ENCODE measurements around the gene FBXL13. TPM values are rescaled to one million over a fixed set of nuclear protein-coding genes. Genes with fewer than 3 reads are reported as not detected.
"Not testable (repeated sequence)": the region's sequence is repeated elsewhere in the genome, so short reads cannot be mapped to it uniquely, and the experiment has no call there.

The FBXL13 gene
- total RNA-seq, 1 experiment from 2014 or later: 2.5 TPM

DNA sequence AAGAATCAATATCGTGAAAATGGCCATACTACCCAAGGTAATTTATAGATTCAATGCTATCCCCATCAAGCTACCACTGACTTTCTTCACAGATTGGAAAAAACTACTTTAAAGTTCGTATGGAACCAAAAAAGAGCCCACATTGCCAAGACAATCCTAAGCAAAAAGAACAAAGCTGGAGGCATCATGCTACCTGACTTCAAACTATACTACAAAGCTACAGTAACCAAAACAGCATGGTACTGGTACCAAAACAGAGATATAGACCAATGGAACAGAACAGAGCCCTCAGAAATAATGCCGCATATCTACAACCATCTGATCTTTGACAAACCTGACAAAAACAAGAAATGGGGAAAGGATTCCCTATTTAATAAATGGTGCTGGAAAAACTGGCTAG, 53.7 kb downstream of the FBXL13 start:
- POLR2A ChIA-PET; intact Hi-C loops (cut with micrococcal nuclease; ENCODE audit: unreplicated experiment): not testable (repeated sequence)

DNA sequence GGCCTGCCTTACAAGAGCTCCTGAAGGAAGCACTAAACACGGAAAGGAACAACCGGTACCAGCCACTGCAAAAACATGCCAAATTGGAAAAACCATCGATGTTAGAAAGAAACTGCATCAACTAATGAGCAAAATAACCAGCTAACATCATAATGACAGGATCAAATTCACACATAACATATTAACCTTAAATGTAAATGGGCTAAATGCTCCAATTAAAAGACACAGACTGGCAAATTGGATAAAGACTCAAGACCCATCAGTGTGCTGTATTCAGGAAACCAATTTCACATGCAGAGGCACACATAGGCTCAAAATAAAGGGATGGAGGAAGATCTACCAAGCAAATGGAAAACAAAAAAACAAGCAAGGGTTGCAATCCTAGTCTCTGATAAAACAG, 56.3 kb downstream of the FBXL13 start:
- H3K27ac ChIP-seq (ENCODE audit: low read length); H3K4me3 ChIP-seq (ENCODE audit: low read depth in 2 of 2, low read length in 2 of 2); BruUV-seq (replicated peaks); intact Hi-C loops (cut with micrococcal nuclease; ENCODE audit: unreplicated experiment); POLR2A ChIA-PET; CTCF ChIA-PET; H3K36me3 ChIP-seq (ENCODE audit: control insufficient read depth, insufficient read depth, low read length); H3K9me3 ChIP-seq (ENCODE audit: control insufficient read depth, insufficient read depth, low read depth, low read length); DNase-seq (ENCODE audit: low read depth, low spot score); in situ Hi-C loops (cut with HindIII; ENCODE audit: low pct_unique_long_range_greater_than_20kb, low sequenced_read_pairs); ATAC-seq; H3K27me3 ChIP-seq (ENCODE audit: control insufficient read depth, insufficient read depth, low read length); H3K4me1 ChIP-seq (ENCODE audit: control insufficient read depth, insufficient read depth, low read length): not testable (repeated sequence)

More for the DNA sequence above, 53.7 kb downstream of the FBXL13 start:
- ATAC-seq; H3K4me1 ChIP-seq (ENCODE audit: control insufficient read depth, insufficient read depth, low read length); H3K9me3 ChIP-seq (ENCODE audit: control insufficient read depth, insufficient read depth, low read depth, low read length); H3K27me3 ChIP-seq (ENCODE audit: control insufficient read depth, insufficient read depth, low read length); H3K27ac ChIP-seq (ENCODE audit: low read length); H3K36me3 ChIP-seq (ENCODE audit: control insufficient read depth, insufficient read depth, low read length); in situ Hi-C loops (cut with HindIII; ENCODE audit: low pct_unique_long_range_greater_than_20kb, low sequenced_read_pairs); H3K4me3 ChIP-seq (ENCODE audit: low read depth in 2 of 2, low read length in 2 of 2); DNase-seq (ENCODE audit: low read depth, low spot score); BruUV-seq (replicated peaks): not testable (repeated sequence)
- CTCF ChIA-PET: interaction anchor here (0.6 kb wide), 1 partner anchor 13 kb away, joined by 4 read pairs; no protein-coding TSS in a partner anchor

DNA sequence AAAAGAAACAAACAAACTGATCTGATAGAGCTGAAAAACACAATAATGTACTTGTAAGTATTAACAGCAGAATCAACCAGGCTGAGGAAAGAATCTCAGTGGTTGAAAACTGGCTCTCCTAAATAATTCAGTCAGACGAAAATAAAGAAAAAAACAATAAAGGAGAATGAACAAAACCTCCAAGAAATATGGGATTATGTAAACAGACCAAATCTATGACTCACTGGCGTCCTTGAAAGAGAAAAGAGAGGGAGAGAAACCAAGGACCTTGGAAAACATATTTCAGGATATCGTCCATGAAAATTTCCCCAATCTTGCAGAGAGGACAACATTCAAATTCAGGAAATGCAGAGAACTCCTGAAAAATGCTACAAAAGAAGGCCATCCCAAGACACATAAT, 62.9 kb downstream of the FBXL13 start:
- Histone ChIP-seq H3K4me3 (ENCODE audit: low read depth in 2 of 2, low read length in 2 of 2) (no peak overlapping the region), H3K27me3 (ENCODE audit: control insufficient read depth, insufficient read depth, low read length) (no peaks in the 10 kb centered on the region), H3K9me3 (ENCODE audit: control insufficient read depth, insufficient read depth, low read depth, low read length) (no peaks in the 10 kb centered on the region), H3K36me3 (ENCODE audit: control insufficient read depth, insufficient read depth, low read length) (no peaks in the 10 kb centered on the region), H3K27ac (ENCODE audit: low read length) (no peak overlapping the region), H3K4me1 (ENCODE audit: control insufficient read depth, insufficient read depth, low read length) (no peaks in the 10 kb centered on the region)
- in situ Hi-C loops (cut with HindIII; ENCODE audit: low pct_unique_long_range_greater_than_20kb, low sequenced_read_pairs) (no loop called here), intact Hi-C loops (cut with micrococcal nuclease; ENCODE audit: unreplicated experiment) (no loop called here)
- ChIA-PET CTCF (no interaction called here), POLR2A (no interaction called here)
- ATAC-seq (no peak), DNase-seq (ENCODE audit: low read depth, low spot score) (no peak)
- BruUV-seq (replicated peaks): no TSS peak
- TF ChIP-seq, protein P1, sequence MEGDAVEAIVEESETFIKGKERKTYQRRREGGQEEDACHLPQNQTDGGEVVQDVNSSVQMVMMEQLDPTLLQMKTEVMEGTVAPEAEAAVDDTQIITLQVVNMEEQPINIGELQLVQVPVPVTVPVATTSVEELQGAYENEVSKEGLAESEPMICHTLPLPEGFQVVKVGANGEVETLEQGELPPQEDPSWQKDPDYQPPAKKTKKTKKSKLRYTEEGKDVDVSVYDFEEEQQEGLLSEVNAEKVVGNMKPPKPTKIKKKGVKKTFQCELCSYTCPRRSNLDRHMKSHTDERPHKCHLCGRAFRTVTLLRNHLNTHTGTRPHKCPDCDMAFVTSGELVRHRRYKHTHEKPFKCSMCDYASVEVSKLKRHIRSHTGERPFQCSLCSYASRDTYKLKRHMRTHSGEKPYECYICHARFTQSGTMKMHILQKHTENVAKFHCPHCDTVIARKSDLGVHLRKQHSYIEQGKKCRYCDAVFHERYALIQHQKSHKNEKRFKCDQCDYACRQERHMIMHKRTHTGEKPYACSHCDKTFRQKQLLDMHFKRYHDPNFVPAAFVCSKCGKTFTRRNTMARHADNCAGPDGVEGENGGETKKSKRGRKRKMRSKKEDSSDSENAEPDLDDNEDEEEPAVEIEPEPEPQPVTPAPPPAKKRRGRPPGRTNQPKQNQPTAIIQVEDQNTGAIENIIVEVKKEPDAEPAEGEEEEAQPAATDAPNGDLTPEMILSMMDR (IDR thresholded peaks at IDR 0.05): no peak
- TF ChIP-seq SIN3A (IDR thresholded peaks at IDR 0.05; ENCODE audit: borderline replicate concordance, insufficient read depth, low read depth, low read length) (no peak), POLR2AphosphoS5 (IDR thresholded peaks at IDR 0.05; ENCODE audit: low read depth, low read length) (no peak)

DNA sequence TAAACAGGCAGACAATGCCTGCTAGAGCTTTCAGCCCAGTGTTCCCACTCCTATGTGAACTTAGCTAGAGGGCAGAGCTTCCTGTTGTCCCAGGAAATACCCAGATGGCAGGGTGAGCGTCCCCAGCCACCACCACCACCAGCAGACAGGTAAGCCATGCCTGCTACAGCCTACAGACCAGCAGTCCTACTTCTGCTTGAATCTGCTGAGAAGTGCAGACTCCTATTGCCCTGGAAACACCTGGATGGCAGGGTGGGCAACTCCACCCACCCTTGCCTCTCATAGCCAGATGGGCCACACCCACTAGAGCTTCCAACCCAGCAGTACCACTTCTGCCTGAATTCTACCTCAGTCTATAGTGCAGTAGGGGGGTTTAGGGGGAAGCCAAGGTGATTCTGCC, 64.4 kb downstream of the FBXL13 start:
- Histone ChIP-seq H3K36me3 (ENCODE audit: control insufficient read depth, insufficient read depth, low read length) (no peaks in the 10 kb centered on the region), H3K27me3 (ENCODE audit: control insufficient read depth, insufficient read depth, low read length) (no peaks in the 10 kb centered on the region), H3K4me1 (ENCODE audit: control insufficient read depth, insufficient read depth, low read length) (no peaks in the 10 kb centered on the region), H3K4me3 (ENCODE audit: low read depth in 2 of 2, low read length in 2 of 2) (no peak overlapping the region), H3K27ac (ENCODE audit: low read length) (no peak overlapping the region), H3K9me3 (ENCODE audit: control insufficient read depth, insufficient read depth, low read depth, low read length) (peaks cover 5% of the 10 kb centered on the region; the same call in 1 of the 2 replicates)
- POLR2A ChIA-PET: interaction anchor here (0.6 kb wide), 1 partner anchor 139 kb away, joined by 3 read pairs; the partner anchor contains the start of gene NAPEPLD
- ATAC-seq (no peak), DNase-seq (ENCODE audit: low read depth, low spot score) (no peak)
- in situ Hi-C loops (cut with HindIII; ENCODE audit: low pct_unique_long_range_greater_than_20kb, low sequenced_read_pairs) (no loop called here), intact Hi-C loops (cut with micrococcal nuclease; ENCODE audit: unreplicated experiment) (no loop called here)
- CTCF ChIA-PET: no interaction called here
- TF ChIP-seq TCF7L2 (IDR thresholded peaks at IDR 0.05; ENCODE audit: low read depth, low read length) (no peak), SIN3A (IDR thresholded peaks at IDR 0.05; ENCODE audit: borderline replicate concordance, insufficient read depth, low read depth, low read length) (no peak), POLR2AphosphoS5 (IDR thresholded peaks at IDR 0.05; ENCODE audit: low read depth, low read length) (no peak)
- TF ChIP-seq, protein P2, sequence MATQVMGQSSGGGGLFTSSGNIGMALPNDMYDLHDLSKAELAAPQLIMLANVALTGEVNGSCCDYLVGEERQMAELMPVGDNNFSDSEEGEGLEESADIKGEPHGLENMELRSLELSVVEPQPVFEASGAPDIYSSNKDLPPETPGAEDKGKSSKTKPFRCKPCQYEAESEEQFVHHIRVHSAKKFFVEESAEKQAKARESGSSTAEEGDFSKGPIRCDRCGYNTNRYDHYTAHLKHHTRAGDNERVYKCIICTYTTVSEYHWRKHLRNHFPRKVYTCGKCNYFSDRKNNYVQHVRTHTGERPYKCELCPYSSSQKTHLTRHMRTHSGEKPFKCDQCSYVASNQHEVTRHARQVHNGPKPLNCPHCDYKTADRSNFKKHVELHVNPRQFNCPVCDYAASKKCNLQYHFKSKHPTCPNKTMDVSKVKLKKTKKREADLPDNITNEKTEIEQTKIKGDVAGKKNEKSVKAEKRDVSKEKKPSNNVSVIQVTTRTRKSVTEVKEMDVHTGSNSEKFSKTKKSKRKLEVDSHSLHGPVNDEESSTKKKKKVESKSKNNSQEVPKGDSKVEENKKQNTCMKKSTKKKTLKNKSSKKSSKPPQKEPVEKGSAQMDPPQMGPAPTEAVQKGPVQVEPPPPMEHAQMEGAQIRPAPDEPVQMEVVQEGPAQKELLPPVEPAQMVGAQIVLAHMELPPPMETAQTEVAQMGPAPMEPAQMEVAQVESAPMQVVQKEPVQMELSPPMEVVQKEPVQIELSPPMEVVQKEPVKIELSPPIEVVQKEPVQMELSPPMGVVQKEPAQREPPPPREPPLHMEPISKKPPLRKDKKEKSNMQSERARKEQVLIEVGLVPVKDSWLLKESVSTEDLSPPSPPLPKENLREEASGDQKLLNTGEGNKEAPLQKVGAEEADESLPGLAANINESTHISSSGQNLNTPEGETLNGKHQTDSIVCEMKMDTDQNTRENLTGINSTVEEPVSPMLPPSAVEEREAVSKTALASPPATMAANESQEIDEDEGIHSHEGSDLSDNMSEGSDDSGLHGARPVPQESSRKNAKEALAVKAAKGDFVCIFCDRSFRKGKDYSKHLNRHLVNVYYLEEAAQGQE (IDR thresholded peaks at IDR 0.05; ENCODE audit: insufficient read depth in 1 of 2, low read depth in 2 of 2, low read length in 1 of 2): no peak
- TF ChIP-seq, protein P1 (IDR thresholded peaks at IDR 0.05): no peak
- BruUV-seq (replicated peaks): no TSS peak
